K562 (cell line): ENCODE measurements around the gene SRRM5. TPM values are rescaled to one million over a fixed set of nuclear protein-coding genes. Genes with fewer than 3 reads are reported as not detected.

Experiments used
- ARID4B ChIP-seq: sonication (generic); formaldehyde crosslinking; IDR thresholded peaks from 2 replicates; pipeline ENCODE4 v1.8.0; 2022; ENCODE audit warnings: mild to moderate bottlenecking, missing genetic modification reagents
- CREB1 ChIP-seq, 2 experiments: sonication (generic) in 1 of 2; formaldehyde crosslinking in 1 of 2; IDR thresholded peaks; 2 replicates each; pipeline versions ENCODE4 v1.6.1 to v1.8.0; 2012 to 2022; ENCODE audit warnings: inconsistent platforms in 1 of 2, mild to moderate bottlenecking in 1 of 2, missing genetic modification reagents in 1 of 2, moderate library complexity in 1 of 2
- MEF2A ChIP-seq: IDR thresholded peaks from 2 replicates; pipeline ENCODE4 v1.6.1; 2011; ENCODE audit warnings: low read depth, mild to moderate bottlenecking, low read length, moderate library complexity; ENCODE audit not compliant: control insufficient read depth
- NFXL1 ChIP-seq: fragments of 450-650 bp; formaldehyde crosslinking; IDR thresholded peaks from 2 replicates; pipeline ENCODE4 v1.4.0; 2021; ENCODE audit warnings: mild to moderate bottlenecking
- RBM22 ChIP-seq: fragments of 200-400 bp; formaldehyde crosslinking; IDR thresholded peaks from 2 replicates; pipeline ENCODE4 v1.6.1; 2018; ENCODE audit warnings: low read length, low read depth; ENCODE audit not compliant: poor library complexity, severe bottlenecking
- RBM39 ChIP-seq: fragments of 200-400 bp; formaldehyde crosslinking; optimal IDR thresholded peaks from 2 replicates; pipeline ENCODE3; 2018; ENCODE audit warnings: low read depth, low read length
- RFX7 ChIP-seq: fragments of 250-450 bp; sonication (Bioruptor Pico); IDR thresholded peaks from 2 replicates; pipeline ENCODE4 v1.5.1; 2021; ENCODE audit warnings: mild to moderate bottlenecking
- SMAD1 ChIP-seq: fragments of 150-350 bp; IDR thresholded peaks from 2 replicates; pipeline ENCODE4 v1.6.1; 2014; ENCODE audit warnings: low read length, low read depth; ENCODE audit not compliant: partially characterized antibody
- SREBF2 ChIP-seq: sonication (generic); formaldehyde crosslinking; IDR thresholded peaks from 2 replicates; pipeline ENCODE4 v1.4.0; 2020; ENCODE audit warnings: mild to moderate bottlenecking, missing genetic modification reagents
- ZC3H8 ChIP-seq: fragments of 450-650 bp; IDR thresholded peaks from 2 replicates; pipeline ENCODE4 v1.6.1; 2017
- ZNF175 ChIP-seq: fragments of 200-800 bp; sonication (Bioruptor generic); IDR thresholded peaks from 2 replicates; pipeline ENCODE4 v1.6.1; 2016; ENCODE audit warnings: low read depth, mild to moderate bottlenecking, missing genetic modification characterization, missing compliant biosample characterization
- ZNF212 ChIP-seq: fragments of 450-650 bp; formaldehyde crosslinking; IDR thresholded peaks from 2 replicates; pipeline ENCODE4 v1.4.0; 2020; ENCODE audit warnings: mild to moderate bottlenecking
- polyA plus RNA-seq, 8 experiments: library from polyadenylated mRNA; depleted of rRNA in 4 of 8; stranded (reverse) in 5 of 8; unstranded in 3 of 8; fragments of >200 nt; fragmentation: Nextera tagmentation in 2 of 8; fragmentation: Illumina TruSeq in 1 of 8; extraction: Ambion mirVana in 2 of 8; extraction: Trizol in 1 of 8; gene quantifications; 2 replicates each; pipeline versions ENCODE4 v1.2.1 to v1.2.3, GENCODE V29; 2011 to 2014; ENCODE audit warnings: inconsistent platforms in 1 of 8, missing spikeins in 1 of 8
- total RNA-seq, 7 experiments: library from RNA; depleted of rRNA in 6 of 7; stranded (reverse); fragments of >200 nt in 6 of 7; fragmentation: Illumina TruSeq in 2 of 7; extraction: Trizol in 2 of 7; gene quantifications; 2 replicates each; pipeline versions ENCODE4 v1.2.1 to v1.2.3, GENCODE V29; 2011 to 2021; ENCODE audit warnings: low replicate concordance in 1 of 7
- TF ChIP-seq, protein P1 (sequence below), 2 experiments: fragments of 450-650 bp; IDR thresholded peaks; 2 replicates each; pipeline ENCODE4 v1.6.1; 2016; ENCODE audit warnings: mild to moderate bottlenecking in 2 of 2, borderline replicate concordance in 1 of 2, low read depth in 1 of 2, moderate library complexity in 1 of 2
- TF ChIP-seq, protein P2 (sequence below): fragments of 250-450 bp; sonication (Bioruptor Pico); IDR thresholded peaks from 2 replicates; pipeline ENCODE4 v1.8.0; 2021; ENCODE audit warnings: moderate library complexity, mild to moderate bottlenecking, inconsistent platforms

The SRRM5 gene
- total and polyA plus RNA-seq, 9 of the 15 experiments (the other 6 are each of a cell fraction or from before 2014, with no cell fraction given): 0.09 to 0.45 (median 0.18) TPM; not detected in 2

DNA sequence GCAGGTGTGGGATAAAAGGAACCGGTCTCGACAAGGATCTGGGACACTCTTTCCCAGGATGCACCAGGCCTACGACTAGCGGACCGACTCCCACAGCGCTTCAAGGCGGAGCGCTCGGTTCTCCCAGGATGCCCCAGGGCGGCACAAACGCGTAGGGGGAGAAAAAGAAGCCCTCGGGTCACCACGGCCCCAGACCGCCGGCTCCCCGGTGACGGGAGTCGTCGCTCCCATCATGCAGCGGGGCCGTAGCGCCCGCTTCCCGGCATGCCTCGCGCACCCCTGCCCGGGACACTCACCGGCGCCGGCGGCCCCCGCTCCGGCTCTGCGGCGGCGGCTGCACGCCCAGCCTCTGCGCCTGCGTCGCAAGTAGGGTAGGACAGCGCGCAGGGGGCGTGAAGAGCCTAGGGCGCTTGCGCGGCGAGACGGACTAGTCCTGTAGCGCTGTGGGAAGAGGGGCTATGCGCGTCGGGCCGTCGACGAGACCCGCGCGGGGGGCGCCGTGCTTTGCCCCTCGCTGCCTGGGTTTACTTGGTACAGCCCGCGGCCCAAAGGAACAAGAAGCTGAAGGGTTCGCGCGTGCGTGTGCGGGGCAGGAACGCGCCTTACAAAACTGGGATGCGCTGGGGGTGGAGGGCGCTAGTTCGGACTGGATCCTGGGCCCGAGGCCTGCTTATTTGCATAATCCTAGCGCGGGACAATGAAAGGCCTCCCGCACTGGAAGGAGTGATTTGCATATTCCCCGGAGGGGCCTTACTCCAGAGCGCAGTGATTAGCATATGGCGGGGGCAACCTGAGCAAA, 7.6 kb downstream of the SRRM5 start, which contains the start of gene ZNF428 (continued):
- peak; percentile 81 for TF ChIP-seq RBM22
- TF ChIP-seq RBM39: no peak
- TF ChIP-seq, protein P1, sequence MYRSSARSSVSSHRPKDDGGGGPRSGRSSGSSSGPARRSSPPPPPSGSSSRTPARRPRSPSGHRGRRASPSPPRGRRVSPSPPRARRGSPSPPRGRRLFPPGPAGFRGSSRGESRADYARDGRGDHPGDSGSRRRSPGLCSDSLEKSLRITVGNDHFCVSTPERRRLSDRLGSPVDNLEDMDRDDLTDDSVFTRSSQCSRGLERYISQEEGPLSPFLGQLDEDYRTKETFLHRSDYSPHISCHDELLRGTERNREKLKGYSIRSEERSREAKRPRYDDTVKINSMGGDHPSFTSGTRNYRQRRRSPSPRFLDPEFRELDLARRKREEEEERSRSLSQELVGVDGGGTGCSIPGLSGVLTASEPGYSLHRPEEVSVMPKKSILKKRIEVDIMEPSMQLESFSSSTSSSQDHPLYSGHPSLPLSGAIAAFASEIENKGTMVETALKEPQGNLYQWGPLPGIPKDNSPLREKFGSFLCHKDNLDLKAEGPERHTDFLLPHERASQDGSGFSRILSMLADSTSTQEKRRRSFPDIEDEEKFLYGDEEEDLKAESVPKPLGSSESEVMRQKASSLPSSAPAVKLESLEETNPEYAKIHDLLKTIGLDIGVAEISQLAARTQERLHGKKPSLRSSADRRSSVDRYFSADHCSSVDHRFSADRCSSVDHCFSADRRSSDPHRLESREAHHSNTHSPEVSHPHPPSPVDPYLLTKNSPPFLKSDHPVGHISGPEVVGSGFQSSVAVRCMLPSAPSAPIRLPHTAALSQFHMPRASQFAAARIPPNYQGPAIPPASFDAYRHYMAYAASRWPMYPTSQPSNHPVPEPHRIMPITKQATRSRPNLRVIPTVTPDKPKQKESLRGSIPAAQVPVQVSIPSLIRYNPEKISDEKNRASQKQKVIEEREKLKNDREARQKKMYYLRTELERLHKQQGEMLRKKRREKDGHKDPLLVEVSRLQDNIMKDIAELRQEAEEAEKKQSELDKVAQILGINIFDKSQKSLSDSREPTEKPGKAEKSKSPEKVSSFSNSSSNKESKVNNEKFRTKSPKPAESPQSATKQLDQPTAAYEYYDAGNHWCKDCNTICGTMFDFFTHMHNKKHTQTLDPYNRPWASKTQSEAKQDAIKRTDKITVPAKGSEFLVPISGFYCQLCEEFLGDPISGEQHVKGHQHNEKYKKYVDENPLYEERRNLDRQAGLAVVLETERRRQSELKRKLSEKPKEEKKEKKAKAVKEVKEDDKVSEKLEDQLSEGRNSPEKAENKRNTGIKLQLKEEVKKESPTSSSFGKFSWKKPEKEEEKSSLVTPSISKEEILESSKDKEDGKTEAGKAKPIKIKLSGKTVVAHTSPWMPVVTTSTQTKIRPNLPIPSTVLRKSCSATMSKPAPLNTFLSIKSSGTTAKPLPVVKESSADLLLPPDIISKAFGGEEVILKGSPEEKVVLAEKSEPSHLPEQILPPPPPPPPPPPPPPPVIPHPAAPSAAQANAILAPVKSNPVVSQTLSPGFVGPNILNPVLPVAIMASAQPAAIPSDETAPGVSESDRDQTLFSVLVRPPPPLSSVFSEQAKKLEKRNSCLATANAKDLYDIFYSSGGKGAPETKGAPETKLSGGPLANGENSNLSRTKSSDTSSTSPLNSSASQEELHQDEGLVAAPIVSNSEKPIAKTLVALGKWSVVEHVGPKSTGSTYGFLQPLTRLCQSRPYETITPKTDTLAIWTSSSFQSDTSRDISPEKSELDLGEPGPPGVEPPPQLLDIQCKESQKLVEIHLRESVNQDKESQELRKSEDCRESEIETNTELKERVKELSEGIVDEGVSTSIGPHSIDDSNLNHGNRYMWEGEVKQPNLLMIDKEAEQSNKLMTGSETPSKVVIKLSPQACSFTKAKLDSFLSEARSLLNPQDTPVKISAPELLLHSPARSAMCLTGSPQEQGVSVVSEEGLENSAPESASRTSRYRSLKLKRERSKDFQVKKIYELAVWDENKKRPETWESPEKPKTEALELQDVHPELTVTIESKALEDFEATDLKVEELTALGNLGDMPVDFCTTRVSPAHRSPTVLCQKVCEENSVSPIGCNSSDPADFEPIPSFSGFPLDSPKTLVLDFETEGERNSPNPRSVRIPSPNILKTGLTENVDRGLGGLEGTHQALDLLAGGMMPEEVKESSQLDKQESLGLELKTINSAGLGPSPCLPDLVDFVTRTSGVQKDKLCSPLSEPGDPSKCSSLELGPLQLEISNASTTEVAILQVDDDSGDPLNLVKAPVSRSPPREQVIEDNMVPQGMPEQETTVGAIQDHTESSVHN (IDR thresholded peaks at IDR 0.05; ENCODE audit: borderline replicate concordance in 1 of 2, low read depth in 1 of 2): no peak
- 0 out of 2 replicates have a peak, but pooled peaks have one; percentile 26 for TF ChIP-seq ZNF175 (CRISPR knock-in tag)
- peak; percentile 61 for TF ChIP-seq ARID4B (CRISPR knock-in tag)
- TF ChIP-seq NFXL1 (CRISPR knock-in tag): no peak
- no peak for TF ChIP-seq ZNF212 (CRISPR knock-in tag)
- no peak for TF ChIP-seq ZC3H8
- TF ChIP-seq, protein P2, sequence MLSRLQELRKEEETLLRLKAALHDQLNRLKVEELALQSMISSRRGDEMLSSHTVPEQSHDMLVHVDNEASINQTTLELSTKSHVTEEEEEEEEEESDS: no peak
- TF ChIP-seq MEF2A: no peak
- TF ChIP-seq CREB1 (IDR thresholded peaks at IDR 0.05): no peak
- TF ChIP-seq CREB1 (CRISPR knock-in tag; IDR thresholded peaks at IDR 0.05): peak; percentile 80
- no peak for TF ChIP-seq SREBF2 (CRISPR knock-in tag)
- TF ChIP-seq RFX7: no peak
- TF ChIP-seq SMAD1: no peak
